GM19351 (cell line): ENCODE data around the gene YARS2.
"Not testable (repeated sequence)": the region's sequence is repeated elsewhere in the genome, so short reads cannot be mapped to it uniquely, and the experiment has no call there.

ENCODE experiments used
- ATAC-seq: cut with Tn5 transposase; IDR thresholded peaks from one replicate; pipeline ENCODE4 v1.9.1; 2021; ENCODE audit warnings: mild to moderate bottlenecking, moderate library complexity; ENCODE audit not compliant: unreplicated experiment

The YARS2 gene

DNA sequence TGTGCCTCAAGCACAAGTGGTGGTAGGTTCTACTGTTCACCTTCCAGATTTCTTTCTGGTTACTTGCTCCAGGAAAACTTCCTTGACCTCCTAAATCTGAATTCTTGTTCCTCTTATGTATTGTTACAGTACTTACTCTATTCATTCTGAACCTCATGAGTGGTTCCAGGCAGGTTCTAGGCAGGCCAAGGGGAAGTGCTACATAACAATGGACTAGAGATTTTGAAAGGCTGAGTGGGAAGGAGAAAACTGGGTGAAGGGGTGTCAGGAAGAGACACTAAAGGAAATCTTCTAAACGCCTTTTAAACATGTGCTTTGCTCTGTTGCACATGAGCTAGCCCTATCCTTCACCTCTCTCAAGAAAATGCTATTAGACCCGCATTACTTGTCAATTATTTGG lies 1.6 kb downstream of the YARS2 start:
- ATAC-seq, result no peak

DNA sequence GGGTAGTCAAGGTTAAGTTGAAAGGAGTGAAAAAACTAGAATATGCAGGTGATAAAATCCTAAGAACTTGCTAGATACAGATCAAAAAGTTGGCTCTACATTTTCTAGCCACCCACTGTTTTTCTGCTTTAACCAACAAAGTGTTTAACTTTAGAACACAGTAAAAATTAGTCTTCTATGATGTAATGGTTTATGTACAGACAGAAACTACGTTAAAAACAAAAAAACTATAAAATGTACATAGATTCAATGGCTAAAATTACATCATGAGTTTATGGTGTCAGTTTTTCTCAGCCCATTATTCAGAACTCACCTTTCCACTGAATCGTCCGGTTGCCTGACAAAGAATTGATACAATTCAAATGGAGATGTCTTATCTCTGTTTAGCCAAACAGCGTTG lies 2.1 kb downstream of the YARS2 start:
- no peak for ATAC-seq

- ATAC-seq, result no peak
These were observed 12.4 kb downstream of the YARS2 start for GRCh38 chr12:32743264-32743663.

DNA sequence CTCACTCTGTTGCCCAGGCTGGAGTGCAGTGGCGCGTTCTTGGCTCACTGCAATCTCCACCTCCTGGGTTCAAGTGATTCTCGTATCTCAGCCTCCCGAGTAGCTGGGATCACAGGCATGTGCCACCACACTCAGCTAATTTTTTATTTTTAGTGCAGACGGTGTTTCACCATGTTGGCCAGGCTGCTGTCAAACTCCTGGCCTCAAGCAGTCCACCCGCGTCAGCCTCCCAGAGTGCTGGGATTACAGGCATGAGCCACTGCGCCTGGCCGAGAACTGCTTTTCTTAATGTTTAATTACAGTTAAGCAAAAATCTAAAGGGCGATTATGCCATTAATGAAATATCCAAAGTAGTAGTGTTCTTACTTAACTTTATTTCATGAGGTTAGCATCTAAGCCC lies 13.6 kb downstream of the YARS2 start:
- ATAC-seq, result no peak

GRCh38 chr12:32739279-32739678 lies 16.4 kb downstream of the YARS2 start:
- no peak for ATAC-seq

- ATAC-seq, result no peak
These were observed 18.0 kb downstream of the YARS2 start for GRCh38 chr12:32737715-32738114.

GRCh38 chr12:32736445-32736844 lies 19.3 kb downstream of the YARS2 start:
- ATAC-seq, result no peak

DNA sequence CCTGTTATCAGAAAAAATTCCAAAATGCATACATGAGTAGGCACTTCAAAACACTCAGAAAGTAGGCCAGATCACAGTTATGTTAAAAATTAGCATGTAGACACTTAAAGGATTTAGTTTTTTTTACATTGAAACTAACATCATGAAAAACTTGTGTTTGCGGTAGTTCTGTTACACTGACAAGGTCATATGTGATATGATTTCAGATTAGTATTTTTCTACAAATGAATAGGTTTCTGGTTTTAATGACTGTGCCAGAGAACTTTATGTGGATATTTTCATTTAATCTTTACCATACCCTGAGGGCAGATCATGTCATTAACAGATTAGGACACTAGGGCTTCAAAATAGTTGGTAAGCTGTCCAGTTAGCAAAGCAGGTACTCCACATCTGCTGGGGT lies 20.7 kb downstream of the YARS2 start:
- no peak for ATAC-seq

DNA sequence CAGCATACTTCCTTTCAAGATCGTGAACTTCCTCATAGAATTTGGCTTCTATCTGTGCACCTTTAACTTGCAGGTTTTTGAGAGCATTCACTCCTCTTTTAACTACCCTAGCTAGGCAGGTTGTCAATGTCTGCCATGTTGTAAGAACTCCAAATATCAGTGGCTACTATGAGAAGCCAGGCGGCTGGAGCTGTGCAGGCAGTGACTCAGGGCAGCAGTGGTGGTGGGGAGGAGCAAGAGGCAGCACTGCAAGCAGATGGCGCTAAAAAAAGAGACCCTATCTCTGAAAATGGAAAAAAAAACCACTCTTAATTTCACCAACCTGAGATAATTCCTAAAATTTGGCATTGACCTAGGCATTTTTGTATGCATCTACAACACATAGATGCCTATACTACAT lies 28.5 kb downstream of the YARS2 start:
- ATAC-seq, result no peak

DNA sequence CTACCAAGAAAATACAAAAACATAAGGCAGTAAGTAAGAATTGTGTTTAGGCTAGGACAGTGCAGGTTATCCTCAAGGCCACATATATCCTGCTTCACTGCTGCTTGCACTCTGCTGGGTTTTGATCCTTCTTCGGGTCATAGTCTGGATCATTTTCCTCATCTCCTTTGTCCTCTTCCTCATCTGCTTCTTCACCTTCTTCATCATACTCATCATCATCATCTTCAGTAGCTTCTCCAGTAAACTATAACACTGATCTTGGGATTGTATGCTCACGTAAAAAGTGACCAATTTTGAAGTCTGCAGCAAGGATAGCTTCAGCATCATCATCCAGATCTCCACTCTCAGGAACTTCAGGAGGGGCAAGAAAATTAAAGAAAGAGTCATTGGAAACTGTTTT lies 29.4 kb downstream of the YARS2 start:
- no peak for ATAC-seq

GRCh38 chr12:32725308-32725707 lies 30.4 kb downstream of the YARS2 start:
- ATAC-seq, result not testable (repeated sequence)

DNA sequence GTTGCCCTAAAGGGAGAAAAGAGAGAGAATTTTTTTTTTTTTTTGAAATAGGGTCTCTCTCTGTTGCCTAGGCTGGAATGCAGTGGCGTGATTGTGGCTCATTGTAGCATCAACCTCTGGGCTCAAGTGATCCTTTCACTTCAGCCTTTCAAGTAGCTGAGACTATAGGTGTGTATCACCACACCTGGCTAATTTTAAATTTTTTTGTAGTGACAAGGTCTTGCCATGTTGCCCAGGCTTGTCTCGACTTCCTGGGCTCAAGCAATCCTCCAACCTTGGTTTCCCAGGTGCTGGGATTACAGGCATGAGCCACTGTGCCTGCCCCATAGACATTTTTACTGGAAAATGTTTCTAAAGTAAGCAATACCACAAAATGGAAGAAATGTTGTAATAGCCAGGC lies 36.8 kb downstream of the YARS2 start:
- no peak for ATAC-seq

GRCh38 chr12:32714772-32715171 lies 40.9 kb downstream of the YARS2 start:
- no peak for ATAC-seq

DNA sequence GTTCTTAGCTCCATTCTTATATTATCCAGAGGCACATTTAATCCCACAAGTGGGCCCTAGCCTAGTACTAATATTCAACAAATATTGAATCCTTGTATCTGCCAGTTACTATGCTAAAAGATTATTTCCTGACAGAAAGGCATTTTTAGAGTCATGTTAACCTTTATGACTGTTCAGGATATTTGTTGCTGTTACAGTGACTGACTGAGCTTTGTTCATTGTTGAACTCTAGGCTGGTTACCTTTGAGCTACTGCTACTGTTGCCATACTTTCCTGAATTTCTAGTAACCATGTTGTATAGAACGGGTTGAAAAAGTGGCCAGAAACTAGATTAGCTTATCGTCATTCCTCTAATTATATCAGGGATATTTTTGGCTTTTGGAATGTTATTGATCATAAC lies 46.8 kb downstream of the YARS2 start:
- ATAC-seq, result no peak

- ATAC-seq, result no peak
These were observed 49.2 kb downstream of the YARS2 start for GRCh38 chr12:32706335-32707024.

DNA sequence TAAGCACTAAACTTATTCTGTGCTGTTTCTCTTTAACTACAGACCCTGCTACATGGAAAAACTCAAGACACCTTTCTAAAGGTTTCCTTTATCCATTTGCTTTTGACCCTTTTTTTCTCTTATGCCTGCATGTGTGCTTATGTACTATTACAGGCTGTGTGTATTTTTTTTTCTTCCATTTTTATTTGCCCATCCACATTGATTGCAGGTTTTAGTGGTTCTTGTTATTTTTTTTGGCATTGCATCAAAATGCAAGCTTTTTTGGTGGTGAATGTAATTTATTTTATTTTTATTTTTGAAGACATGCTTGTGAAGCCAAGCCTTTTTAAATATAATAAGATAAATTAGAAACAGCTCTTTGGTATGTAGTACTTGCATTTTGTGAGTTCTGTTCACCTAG lies 49.9 kb downstream of the YARS2 start:
- no peak for ATAC-seq

GRCh38 chr12:32702946-32703345 lies 52.8 kb downstream of the YARS2 start:
- ATAC-seq, result no peak

DNA sequence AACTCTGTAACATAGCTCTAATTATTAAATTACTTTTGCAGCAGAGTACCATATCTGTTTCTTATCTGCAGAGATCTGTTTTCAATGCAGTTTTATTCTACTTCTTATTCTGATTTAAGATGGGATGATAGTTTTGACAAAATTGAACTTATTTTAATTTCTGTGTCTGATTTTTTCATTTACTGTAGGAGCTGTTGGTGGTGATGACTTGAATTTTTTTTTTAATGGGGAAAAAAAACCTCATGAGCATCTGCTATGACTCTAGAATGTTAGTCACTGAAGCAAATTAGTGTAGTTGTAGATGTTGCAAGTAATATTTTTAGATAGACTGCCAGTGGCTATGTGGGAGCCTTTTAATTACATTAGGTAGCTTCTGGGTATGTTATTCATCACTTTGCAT lies 53.2 kb downstream of the YARS2 start:
- ATAC-seq, result no peak

DNA sequence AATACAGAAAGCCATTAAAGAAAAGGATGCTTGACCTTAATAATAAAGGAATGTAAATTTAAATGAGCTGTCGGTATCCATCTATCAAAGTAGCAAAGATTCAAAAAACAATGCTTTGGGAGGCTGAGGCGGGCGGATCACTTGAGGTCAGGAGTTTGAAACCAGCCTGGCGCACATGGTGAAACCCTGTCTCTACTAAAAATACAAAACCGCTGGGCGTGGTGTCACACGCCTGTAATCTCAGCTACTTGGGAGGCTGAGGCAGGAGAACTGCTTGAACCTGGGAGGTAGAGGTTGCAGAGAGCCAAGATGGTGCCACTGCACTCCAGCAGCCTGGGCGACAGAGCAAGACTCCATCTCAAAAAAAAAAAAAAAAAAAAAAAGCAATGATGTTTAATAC lies 56.3 kb downstream of the YARS2 start:
- ATAC-seq, result not testable (repeated sequence)

- no peak for ATAC-seq
These were observed 57.4 kb downstream of the YARS2 start for GRCh38 chr12:32698285-32698684.

- no peak for ATAC-seq
These were observed 58.3 kb downstream of the YARS2 start for GRCh38 chr12:32697445-32697844.
